ENCODE data around the gene RETNLB. TPM values are rescaled to one million over a fixed set of nuclear protein-coding genes. Genes with fewer than 3 reads are reported as not detected.

Gene RETNLB
- total and polyA plus RNA-seq, 2 experiments from 2014 or later = not detected

DNA sequence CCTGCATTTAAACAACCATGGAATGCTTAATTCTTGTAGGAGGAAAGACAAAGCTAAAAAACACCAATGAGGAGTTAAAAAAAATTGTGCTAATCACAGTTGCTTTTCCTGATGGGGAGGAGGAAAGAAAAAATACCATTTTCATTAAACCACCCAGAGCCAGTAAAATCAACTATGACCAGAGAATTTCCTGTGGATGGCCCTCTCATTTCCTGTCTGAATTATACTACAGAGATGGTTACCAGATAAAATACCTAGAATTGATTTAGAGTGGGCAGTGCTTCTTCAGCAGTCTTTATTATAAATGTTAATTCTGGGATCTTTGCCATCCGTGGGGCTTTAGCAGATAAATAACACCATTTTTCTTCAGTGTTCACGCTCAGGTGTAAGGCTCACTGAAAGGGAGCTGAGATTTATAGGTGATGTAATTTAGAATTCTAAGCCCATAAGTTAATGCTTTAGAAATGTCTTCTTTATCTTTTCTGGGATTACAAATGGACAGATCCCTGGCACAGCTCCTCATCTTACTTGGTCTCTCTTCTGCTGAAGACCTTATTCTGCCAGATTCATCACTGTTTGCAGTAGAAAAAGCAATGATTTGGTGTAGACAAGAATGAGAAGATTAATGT lies 37.9 kb downstream of the RETNLB start:
- no peaks in the 10 kb centered on the region for H3K9me3 ChIP-seq (ENCODE audit: low read depth)
- H3K27ac ChIP-seq = no peak overlapping the region
- H3K36me3 ChIP-seq = no peaks in the 10 kb centered on the region
- no peaks in the 10 kb centered on the region for H3K4me1 ChIP-seq (ENCODE audit: low read depth)
- DNase-seq (ENCODE audit: low read depth in 1 of 2, low spot score in 1 of 2) = no peak
- H3K27me3 ChIP-seq = no peaks in the 10 kb centered on the region
- no peak overlapping the region for H3K4me3 ChIP-seq
- TF ChIP-seq, protein P1, sequence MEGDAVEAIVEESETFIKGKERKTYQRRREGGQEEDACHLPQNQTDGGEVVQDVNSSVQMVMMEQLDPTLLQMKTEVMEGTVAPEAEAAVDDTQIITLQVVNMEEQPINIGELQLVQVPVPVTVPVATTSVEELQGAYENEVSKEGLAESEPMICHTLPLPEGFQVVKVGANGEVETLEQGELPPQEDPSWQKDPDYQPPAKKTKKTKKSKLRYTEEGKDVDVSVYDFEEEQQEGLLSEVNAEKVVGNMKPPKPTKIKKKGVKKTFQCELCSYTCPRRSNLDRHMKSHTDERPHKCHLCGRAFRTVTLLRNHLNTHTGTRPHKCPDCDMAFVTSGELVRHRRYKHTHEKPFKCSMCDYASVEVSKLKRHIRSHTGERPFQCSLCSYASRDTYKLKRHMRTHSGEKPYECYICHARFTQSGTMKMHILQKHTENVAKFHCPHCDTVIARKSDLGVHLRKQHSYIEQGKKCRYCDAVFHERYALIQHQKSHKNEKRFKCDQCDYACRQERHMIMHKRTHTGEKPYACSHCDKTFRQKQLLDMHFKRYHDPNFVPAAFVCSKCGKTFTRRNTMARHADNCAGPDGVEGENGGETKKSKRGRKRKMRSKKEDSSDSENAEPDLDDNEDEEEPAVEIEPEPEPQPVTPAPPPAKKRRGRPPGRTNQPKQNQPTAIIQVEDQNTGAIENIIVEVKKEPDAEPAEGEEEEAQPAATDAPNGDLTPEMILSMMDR (IDR thresholded peaks at IDR 0.05; ENCODE audit: low read depth, low read length) = no peak

DNA sequence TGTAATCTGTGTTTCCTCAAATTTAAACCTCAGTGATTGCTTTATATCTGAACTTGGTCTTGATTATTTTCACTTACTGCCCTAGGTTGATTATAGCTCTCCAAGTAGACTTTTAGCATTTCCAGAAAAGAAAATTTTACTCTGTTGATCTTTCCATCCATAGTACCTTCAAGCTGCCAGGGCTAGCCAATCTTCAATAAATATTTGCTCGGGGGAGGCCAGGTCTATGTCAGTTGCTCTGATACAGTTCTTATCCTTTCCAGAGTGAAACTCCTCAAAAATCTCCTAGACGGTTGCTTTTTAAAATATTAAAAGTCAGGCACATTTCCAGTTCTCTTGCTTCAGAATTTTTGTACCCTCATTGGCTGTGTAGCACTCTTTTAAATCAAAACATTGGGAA lies 38.8 kb downstream of the RETNLB start:
- Histone ChIP-seq H3K36me3 (no peaks in the 10 kb centered on the region), H3K27me3 (no peaks in the 10 kb centered on the region), H3K9me3 (ENCODE audit: low read depth) (no peaks in the 10 kb centered on the region), H3K27ac (no peak overlapping the region), H3K4me1 (ENCODE audit: low read depth) (no peaks in the 10 kb centered on the region), H3K4me3 (no peak overlapping the region)
- TF ChIP-seq, protein P1 (IDR thresholded peaks at IDR 0.05; ENCODE audit: low read depth, low read length) = no peak
- DNase-seq (ENCODE audit: low read depth in 1 of 2, low spot score in 1 of 2) = no peak

DNA sequence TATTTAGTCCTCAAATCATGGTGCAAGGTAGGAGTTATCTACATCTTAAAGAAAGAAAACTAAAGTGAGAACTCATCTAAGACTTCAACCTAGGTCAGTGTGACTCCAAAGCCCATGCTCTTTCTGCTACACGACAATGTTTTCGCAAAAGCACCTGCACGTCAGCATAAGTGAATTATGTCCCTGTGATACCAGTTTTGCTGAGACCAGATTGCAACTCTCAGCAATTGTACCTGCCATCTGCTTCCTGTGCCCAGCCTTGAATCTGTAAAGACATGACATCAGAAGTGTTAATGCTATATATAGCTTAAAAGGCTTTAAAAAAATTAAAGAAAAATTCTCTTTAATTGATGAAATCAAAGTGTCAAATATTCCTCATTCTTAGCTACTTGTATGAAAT lies 43.4 kb downstream of the RETNLB start:
- no peak overlapping the region for H3K4me3 ChIP-seq
- no peak for DNase-seq (ENCODE audit: low read depth in 1 of 2, low spot score in 1 of 2)
- H3K36me3 ChIP-seq = no peaks in the 10 kb centered on the region
- TF ChIP-seq, protein P1 (IDR thresholded peaks at IDR 0.05; ENCODE audit: low read depth, low read length) = no peak
- no peaks in the 10 kb centered on the region for H3K27me3 ChIP-seq
- H3K9me3 ChIP-seq (ENCODE audit: low read depth) = no peaks in the 10 kb centered on the region
- H3K27ac ChIP-seq = no peak overlapping the region
- no peaks in the 10 kb centered on the region for H3K4me1 ChIP-seq (ENCODE audit: low read depth)

DNA sequence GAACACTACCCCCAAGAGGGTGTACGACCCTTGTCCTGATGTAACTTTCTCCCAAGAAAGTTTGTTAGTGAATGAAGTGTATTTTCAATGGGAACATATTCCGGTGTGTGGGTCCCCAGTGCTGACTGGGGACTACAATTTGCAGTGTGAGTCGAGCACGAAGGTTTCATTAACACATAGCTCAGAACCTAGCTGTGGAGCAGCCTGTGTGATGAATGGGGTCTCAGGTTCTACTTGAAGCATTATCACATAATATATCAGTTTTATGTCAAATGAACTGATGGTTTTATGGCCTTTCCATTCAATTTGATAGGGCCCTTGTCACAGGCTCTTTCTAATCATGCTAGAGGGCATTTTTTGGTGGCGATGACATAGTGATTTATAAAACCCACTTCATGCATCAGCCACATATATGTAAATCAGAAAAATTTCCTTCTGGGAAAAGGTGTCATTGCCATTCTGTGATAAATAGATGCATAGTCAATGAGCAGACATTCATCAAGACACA lies 44.1 kb downstream of the RETNLB start:
- Histone ChIP-seq H3K4me3 (no peak overlapping the region), H3K4me1 (ENCODE audit: low read depth) (no peaks in the 10 kb centered on the region), H3K9me3 (ENCODE audit: low read depth) (no peaks in the 10 kb centered on the region), H3K27me3 (no peaks in the 10 kb centered on the region), H3K27ac (no peak overlapping the region), H3K36me3 (no peaks in the 10 kb centered on the region)
- TF ChIP-seq, protein P1 (IDR thresholded peaks at IDR 0.05; ENCODE audit: low read depth, low read length) = no peak
- no peak for DNase-seq (ENCODE audit: low read depth in 1 of 2, low spot score in 1 of 2)

Other genes with a start within 250 kb of the RETNLB start
- gene MYH15, start 246.8 kb downstream of the RETNLB start, total RNA-seq = 0.24 and 0.56 TPM in 2 replicates
- gene MYH15, start 246.8 kb downstream of the RETNLB start, polyA plus RNA-seq = 0.55 TPM in 1 of 2 replicates, not detected in the other
- gene CIP2A, start 168.0 kb downstream of the RETNLB start, total RNA-seq = 4.1 and 12.2 TPM in 2 replicates
- gene CIP2A, start 168.0 kb downstream of the RETNLB start, polyA plus RNA-seq = 8.1 and 16.1 TPM in 2 replicates
- 18.3 and 31.2 TPM in 2 replicates for gene DZIP3, start 167.7 kb downstream of the RETNLB start, total RNA-seq
- gene DZIP3, start 167.7 kb downstream of the RETNLB start, polyA plus RNA-seq = 27.6 and 50.2 TPM in 2 replicates
- gene TRAT1, start 65.4 kb upstream of the RETNLB start, total RNA-seq = not detected in 2 replicates
- gene TRAT1, start 65.4 kb upstream of the RETNLB start, polyA plus RNA-seq = not detected in 2 replicates
- gene GUCA1C, start 196.5 kb upstream of the RETNLB start, total RNA-seq = not detected in 2 replicates
- not detected in 2 replicates for gene GUCA1C, start 196.5 kb upstream of the RETNLB start, polyA plus RNA-seq